ENCODE results near the gene SYTL5.

DNA sequence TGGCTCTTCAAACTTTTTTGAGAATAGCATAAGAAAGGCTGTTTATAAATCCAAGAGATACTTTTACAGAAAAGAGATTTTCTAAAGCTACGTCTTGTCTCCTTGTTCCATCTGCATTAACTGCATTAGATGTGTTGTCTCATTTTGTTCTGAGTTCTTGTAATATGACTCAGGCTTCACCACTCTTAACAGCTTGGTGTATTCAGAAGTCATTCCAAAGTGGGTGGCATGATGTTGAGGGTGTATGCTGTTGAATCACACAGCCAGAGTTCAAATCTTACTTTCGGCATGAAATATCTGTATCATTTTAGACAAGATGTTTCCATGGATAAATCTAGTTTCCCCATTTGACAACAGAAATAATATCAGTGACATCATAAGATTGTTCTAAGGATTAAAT lies 30.1 kb downstream of the SYTL5 start:
- TF ChIP-seq, protein P1, sequence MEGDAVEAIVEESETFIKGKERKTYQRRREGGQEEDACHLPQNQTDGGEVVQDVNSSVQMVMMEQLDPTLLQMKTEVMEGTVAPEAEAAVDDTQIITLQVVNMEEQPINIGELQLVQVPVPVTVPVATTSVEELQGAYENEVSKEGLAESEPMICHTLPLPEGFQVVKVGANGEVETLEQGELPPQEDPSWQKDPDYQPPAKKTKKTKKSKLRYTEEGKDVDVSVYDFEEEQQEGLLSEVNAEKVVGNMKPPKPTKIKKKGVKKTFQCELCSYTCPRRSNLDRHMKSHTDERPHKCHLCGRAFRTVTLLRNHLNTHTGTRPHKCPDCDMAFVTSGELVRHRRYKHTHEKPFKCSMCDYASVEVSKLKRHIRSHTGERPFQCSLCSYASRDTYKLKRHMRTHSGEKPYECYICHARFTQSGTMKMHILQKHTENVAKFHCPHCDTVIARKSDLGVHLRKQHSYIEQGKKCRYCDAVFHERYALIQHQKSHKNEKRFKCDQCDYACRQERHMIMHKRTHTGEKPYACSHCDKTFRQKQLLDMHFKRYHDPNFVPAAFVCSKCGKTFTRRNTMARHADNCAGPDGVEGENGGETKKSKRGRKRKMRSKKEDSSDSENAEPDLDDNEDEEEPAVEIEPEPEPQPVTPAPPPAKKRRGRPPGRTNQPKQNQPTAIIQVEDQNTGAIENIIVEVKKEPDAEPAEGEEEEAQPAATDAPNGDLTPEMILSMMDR (conservative IDR thresholded peaks at IDR 0.05; ENCODE audit: low read depth in 2 of 2) = no peak
- TF ChIP-seq POLR2AphosphoS5 (IDR thresholded peaks at IDR 0.05; ENCODE audit: low read depth) (no peak), JUNB (IDR thresholded peaks at IDR 0.05; ENCODE audit: unreplicated experiment) (no peak), EZH2 (IDR thresholded peaks at IDR 0.05; ENCODE audit: low read depth, unreplicated experiment) (no peak), CREB1 (CRISPR knock-in tag; IDR thresholded peaks at IDR 0.05; ENCODE audit: low read depth) (no peak), ZNF114 (CRISPR knock-in tag; IDR thresholded peaks at IDR 0.05) (no peak), ZNF331 (CRISPR knock-in tag; IDR thresholded peaks at IDR 0.05; ENCODE audit: low read depth) (no peak), EZH2phosphoT487 (IDR thresholded peaks at IDR 0.05; ENCODE audit: unreplicated experiment) (no peak), STAT1 (IDR thresholded peaks at IDR 0.05; ENCODE audit: unreplicated experiment) (no peak)
- TF ChIP-seq, protein P2, sequence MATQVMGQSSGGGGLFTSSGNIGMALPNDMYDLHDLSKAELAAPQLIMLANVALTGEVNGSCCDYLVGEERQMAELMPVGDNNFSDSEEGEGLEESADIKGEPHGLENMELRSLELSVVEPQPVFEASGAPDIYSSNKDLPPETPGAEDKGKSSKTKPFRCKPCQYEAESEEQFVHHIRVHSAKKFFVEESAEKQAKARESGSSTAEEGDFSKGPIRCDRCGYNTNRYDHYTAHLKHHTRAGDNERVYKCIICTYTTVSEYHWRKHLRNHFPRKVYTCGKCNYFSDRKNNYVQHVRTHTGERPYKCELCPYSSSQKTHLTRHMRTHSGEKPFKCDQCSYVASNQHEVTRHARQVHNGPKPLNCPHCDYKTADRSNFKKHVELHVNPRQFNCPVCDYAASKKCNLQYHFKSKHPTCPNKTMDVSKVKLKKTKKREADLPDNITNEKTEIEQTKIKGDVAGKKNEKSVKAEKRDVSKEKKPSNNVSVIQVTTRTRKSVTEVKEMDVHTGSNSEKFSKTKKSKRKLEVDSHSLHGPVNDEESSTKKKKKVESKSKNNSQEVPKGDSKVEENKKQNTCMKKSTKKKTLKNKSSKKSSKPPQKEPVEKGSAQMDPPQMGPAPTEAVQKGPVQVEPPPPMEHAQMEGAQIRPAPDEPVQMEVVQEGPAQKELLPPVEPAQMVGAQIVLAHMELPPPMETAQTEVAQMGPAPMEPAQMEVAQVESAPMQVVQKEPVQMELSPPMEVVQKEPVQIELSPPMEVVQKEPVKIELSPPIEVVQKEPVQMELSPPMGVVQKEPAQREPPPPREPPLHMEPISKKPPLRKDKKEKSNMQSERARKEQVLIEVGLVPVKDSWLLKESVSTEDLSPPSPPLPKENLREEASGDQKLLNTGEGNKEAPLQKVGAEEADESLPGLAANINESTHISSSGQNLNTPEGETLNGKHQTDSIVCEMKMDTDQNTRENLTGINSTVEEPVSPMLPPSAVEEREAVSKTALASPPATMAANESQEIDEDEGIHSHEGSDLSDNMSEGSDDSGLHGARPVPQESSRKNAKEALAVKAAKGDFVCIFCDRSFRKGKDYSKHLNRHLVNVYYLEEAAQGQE (IDR thresholded peaks at IDR 0.05; ENCODE audit: unreplicated experiment) = no peak
- TF ChIP-seq, protein P3, sequence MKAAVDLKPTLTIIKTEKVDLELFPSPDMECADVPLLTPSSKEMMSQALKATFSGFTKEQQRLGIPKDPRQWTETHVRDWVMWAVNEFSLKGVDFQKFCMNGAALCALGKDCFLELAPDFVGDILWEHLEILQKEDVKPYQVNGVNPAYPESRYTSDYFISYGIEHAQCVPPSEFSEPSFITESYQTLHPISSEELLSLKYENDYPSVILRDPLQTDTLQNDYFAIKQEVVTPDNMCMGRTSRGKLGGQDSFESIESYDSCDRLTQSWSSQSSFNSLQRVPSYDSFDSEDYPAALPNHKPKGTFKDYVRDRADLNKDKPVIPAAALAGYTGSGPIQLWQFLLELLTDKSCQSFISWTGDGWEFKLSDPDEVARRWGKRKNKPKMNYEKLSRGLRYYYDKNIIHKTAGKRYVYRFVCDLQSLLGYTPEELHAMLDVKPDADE (IDR thresholded peaks at IDR 0.05) = no peak

Measured in GM23338 (cell line).